ENCODE data around the gene NGRN.
A peak's percentile ranks its signal among the peaks of the same experiment; 100 is the strongest.

NGRN gene

DNA sequence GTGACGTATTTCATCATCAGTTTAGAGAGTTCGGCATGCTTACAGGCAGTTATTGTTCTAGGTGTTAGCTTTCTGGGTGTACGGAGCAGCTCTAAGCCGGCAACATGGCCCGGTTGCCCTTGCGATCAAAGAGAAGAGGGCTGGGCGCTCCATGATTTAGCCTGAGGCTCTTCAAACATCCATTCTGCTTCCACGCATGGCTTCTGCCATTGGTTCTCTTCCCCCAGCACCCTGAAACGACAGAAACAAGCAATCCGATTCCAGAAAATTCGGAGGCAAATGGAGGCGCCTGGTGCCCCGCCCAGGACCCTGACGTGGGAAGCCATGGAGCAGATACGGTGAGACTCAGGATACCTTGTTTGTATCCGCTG lies 574 bp downstream of the NGRN start:
- TF ChIP-seq, protein P1, sequence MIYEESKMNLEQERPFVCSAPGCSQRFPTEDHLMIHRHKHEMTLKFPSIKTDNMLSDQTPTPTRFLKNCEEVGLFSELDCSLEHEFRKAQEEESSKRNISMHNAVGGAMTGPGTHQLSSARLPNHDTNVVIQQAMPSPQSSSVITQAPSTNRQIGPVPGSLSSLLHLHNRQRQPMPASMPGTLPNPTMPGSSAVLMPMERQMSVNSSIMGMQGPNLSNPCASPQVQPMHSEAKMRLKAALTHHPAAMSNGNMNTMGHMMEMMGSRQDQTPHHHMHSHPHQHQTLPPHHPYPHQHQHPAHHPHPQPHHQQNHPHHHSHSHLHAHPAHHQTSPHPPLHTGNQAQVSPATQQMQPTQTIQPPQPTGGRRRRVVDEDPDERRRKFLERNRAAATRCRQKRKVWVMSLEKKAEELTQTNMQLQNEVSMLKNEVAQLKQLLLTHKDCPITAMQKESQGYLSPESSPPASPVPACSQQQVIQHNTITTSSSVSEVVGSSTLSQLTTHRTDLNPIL (CRISPR knock-in tag; IDR thresholded peaks at IDR 0.05; ENCODE audit: low read depth): no peak
- TF ChIP-seq GLIS3 (CRISPR knock-in tag; IDR thresholded peaks at IDR 0.05): no peak
- TF ChIP-seq PATZ1 (CRISPR knock-in tag; IDR thresholded peaks at IDR 0.05; ENCODE audit: borderline replicate concordance): no peak
- no peak for TF ChIP-seq ZC3H10 (CRISPR knock-in tag; IDR thresholded peaks at IDR 0.05)
- TF ChIP-seq RARB (CRISPR knock-in tag; IDR thresholded peaks at IDR 0.05): no peak
- no peak for TF ChIP-seq SNAI2 (CRISPR knock-in tag; IDR thresholded peaks at IDR 0.05)
- TF ChIP-seq BACH2 (CRISPR knock-in tag; IDR thresholded peaks at IDR 0.05; ENCODE audit: borderline replicate concordance): no peak
- TF ChIP-seq OSR1 (CRISPR knock-in tag; IDR thresholded peaks at IDR 0.05): no peak
- TF ChIP-seq ISL1 (CRISPR knock-in tag; IDR thresholded peaks at IDR 0.05): no peak
- no peak for TF ChIP-seq TCF4 (CRISPR knock-in tag; IDR thresholded peaks at IDR 0.05; ENCODE audit: borderline replicate concordance)
- TF ChIP-seq CSRNP3 (CRISPR knock-in tag; IDR thresholded peaks at IDR 0.05): no peak
- no peak for TF ChIP-seq CSDC2 (CRISPR knock-in tag; IDR thresholded peaks at IDR 0.05)
- no peak for TF ChIP-seq ARNTL (CRISPR knock-in tag; IDR thresholded peaks at IDR 0.05; ENCODE audit: borderline replicate concordance, low read depth)
- no peak for TF ChIP-seq PPARA (CRISPR knock-in tag; IDR thresholded peaks at IDR 0.05; ENCODE audit: borderline replicate concordance)
- TF ChIP-seq ZFP30 (CRISPR knock-in tag; IDR thresholded peaks at IDR 0.05): no peak
- no peak for TF ChIP-seq TOX (CRISPR knock-in tag; IDR thresholded peaks at IDR 0.05; ENCODE audit: borderline replicate concordance)
- no peak for TF ChIP-seq ESRRG (CRISPR knock-in tag; IDR thresholded peaks at IDR 0.05)
- no peak for TF ChIP-seq ZNF565 (CRISPR knock-in tag; conservative IDR thresholded peaks at IDR 0.05; ENCODE audit: low read depth)
- no peak for TF ChIP-seq ZNF8 (CRISPR knock-in tag; IDR thresholded peaks at IDR 0.05)
- TF ChIP-seq POU6F1 (CRISPR knock-in tag; IDR thresholded peaks at IDR 0.05; ENCODE audit: borderline replicate concordance, low read depth): no peak
- ATAC-seq: peak; percentile 62

- ATAC-seq: 0 out of 3 replicates have a peak, but pooled peaks have one; percentile 10
- TF ChIP-seq PPARA (CRISPR knock-in tag; IDR thresholded peaks at IDR 0.05; ENCODE audit: borderline replicate concordance) (no peak), ZNF565 (CRISPR knock-in tag; conservative IDR thresholded peaks at IDR 0.05; ENCODE audit: low read depth) (no peak), ARNTL (CRISPR knock-in tag; IDR thresholded peaks at IDR 0.05; ENCODE audit: borderline replicate concordance, low read depth) (no peak), PATZ1 (CRISPR knock-in tag; IDR thresholded peaks at IDR 0.05; ENCODE audit: borderline replicate concordance) (no peak)
Observed at GRCh38 chr15:90266485-90266884, 1.0 kb downstream of the NGRN start.

- TF ChIP-seq TOX (CRISPR knock-in tag; IDR thresholded peaks at IDR 0.05; ENCODE audit: borderline replicate concordance) (no peak), POU6F1 (CRISPR knock-in tag; IDR thresholded peaks at IDR 0.05; ENCODE audit: borderline replicate concordance, low read depth) (no peak), GLIS3 (CRISPR knock-in tag; IDR thresholded peaks at IDR 0.05) (no peak), CSDC2 (CRISPR knock-in tag; IDR thresholded peaks at IDR 0.05) (no peak), ZFP30 (CRISPR knock-in tag; IDR thresholded peaks at IDR 0.05) (no peak)
- no peak for ATAC-seq
Observed at GRCh38 chr15:90268415-90268814, 2.9 kb downstream of the NGRN start.

All from SK-N-SH treated with all-trans-retinoic acid at 6 μM for 48 hours (cell line).